Measurements from ENCODE around the gene RAB40A.
"Not testable (repeated sequence)": the region's sequence is repeated elsewhere in the genome, so short reads cannot be mapped to it uniquely, and the experiment has no call there.

RAB40A gene

DNA sequence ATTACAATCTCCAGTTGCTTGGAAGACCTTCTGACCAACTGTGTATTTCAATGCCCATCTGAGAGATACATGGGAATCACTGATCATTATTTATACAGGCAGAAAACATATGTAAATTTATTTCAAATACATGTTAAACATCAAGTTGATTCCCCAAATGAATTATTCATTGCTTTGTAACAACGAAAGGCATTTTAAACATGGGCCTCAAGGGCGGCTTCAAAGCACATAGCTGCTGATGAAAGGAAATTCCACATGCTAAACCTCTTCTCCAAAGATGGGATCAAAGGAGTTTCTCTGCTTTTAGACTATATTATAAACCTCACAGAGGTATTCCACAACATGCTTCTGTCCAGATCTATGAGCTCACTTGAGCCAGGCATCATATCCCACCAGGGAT, 4.3 kb upstream of the RAB40A start:
- no peak for DNase-seq (ENCODE audit: low read depth in 2 of 2)

DNA sequence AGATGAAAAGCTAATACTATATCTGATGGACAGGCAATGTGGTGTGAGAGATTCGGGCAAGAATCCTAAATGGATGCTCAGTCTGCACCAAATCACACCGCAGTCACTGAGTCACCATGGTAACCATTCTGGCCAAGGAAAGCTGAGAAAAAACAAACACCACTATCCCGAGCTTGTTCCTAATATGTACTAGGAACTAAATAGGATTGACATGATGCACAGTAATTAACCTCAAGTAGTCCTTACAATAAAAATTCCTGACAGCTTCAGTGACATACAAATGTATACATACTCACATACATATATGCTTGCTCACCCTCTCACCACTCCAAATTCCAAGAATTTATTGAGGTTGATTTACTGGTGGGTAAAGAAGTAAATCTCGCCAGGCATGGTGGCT, 1.1 kb upstream of the RAB40A start:
- no peak for DNase-seq (ENCODE audit: low read depth in 2 of 2)

- DNase-seq (ENCODE audit: low read depth in 2 of 2): no peak
Observed at GRCh38 chrX:103518571-103518970, 718 bp downstream of the RAB40A start.

GRCh38 chrX:103517246-103517645, 2.0 kb downstream of the RAB40A start:
- no peak for DNase-seq (ENCODE audit: low read depth in 2 of 2)

- DNase-seq (ENCODE audit: low read depth in 2 of 2): no peak
Observed at GRCh38 chrX:103513476-103514108, 5.7 kb downstream of the RAB40A start.

- DNase-seq (ENCODE audit: low read depth in 2 of 2): no peak
Observed at GRCh38 chrX:103513067-103513466, 6.2 kb downstream of the RAB40A start.

- no peak for DNase-seq (ENCODE audit: low read depth in 2 of 2)
Observed at GRCh38 chrX:103510031-103510430, 9.3 kb downstream of the RAB40A start.

DNA sequence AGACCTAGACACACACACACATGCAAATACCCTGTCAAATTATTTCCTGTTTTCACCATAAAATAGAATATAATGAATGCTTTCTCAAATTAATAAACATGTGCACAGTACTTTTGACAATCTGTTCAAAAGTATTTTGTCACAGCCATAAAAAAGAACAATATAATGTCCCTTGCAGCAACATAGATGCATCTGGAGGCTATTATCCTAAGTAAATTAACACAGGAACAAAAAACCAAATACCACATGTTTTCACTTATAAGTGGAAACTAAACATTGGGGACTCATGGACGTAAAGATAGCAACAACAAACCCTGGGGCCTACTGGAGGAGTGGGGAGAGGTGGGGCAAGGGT, 15.5 kb downstream of the RAB40A start:
- no peak for DNase-seq (ENCODE audit: low read depth in 2 of 2)

- no peak for DNase-seq (ENCODE audit: low read depth in 2 of 2)
Observed at GRCh38 chrX:103503163-103503852, 16.0 kb downstream of the RAB40A start.

DNA sequence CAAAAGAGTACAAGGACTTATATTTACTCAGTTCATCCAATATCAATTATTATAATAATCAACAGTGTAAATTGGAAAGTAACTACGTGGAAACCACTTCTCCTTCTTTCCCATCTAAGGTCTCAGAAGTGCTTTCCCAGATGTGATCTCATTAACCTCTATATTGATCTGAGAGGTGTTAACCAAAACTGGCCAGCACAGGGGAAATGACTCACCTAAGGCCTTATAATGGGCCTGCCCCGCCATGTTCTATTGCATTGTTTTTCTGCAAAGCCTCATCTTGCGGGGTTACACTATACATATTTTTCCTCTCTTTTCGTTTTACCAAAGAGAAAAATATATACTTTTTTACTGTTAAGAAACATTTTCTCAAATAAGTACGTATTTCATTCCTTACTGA, 20.5 kb downstream of the RAB40A start:
- no peak for DNase-seq (ENCODE audit: low read depth in 2 of 2)

DNA sequence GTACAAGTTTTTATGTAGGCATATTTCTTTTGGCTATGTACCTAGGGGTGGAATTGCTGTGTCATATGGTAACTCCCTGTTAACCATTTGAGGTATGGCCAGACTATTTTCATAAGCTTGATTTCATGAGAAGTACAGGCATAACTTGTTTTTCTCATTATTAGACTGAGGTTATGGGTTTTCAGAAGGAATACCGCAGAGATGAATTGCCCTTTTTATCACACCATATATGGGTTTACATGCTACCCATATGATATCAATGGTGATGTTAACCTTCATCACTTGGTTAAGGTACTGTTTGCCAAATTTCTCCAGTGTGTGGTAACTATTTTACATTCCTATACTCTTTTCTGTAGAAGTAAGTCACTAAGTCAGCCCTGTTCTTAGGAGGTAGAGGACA, 23.5 kb downstream of the RAB40A start:
- no peak for DNase-seq (ENCODE audit: low read depth in 2 of 2)

GRCh38 chrX:103493578-103493977, 25.7 kb downstream of the RAB40A start:
- not testable (repeated sequence) for DNase-seq (ENCODE audit: low read depth in 2 of 2)

- peak; percentile 2 to 22 for DNase-seq (ENCODE audit: low read depth in 2 of 2)
Observed at GRCh38 chrX:103489733-103490132, 29.6 kb downstream of the RAB40A start.

GRCh38 chrX:103488794-103489193, 30.5 kb downstream of the RAB40A start:
- no peak for DNase-seq (ENCODE audit: low read depth in 2 of 2)

GRCh38 chrX:103488332-103488731, 31.0 kb downstream of the RAB40A start:
- DNase-seq (ENCODE audit: low read depth in 2 of 2): no peak

GRCh38 chrX:103483720-103484119, 35.6 kb downstream of the RAB40A start:
- DNase-seq (ENCODE audit: low read depth in 2 of 2): no peak

DNA sequence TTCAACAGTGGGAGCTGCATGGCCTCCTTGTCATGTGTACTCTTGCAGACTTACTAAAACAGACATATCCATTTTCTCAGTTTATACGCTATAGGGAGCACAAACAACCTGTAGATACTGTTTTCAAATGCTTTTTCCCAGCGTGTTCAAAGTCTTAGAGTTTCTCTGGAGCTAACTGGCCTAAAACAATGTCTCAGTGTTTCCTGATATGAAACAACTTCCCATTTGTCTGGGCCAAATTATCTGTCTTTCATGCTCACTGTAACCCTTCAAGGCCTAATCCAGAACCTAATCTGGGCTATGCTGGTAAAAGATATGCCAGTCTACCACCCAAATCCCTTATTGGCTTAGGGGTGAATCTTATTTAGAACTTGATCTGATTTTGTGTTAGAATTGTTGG, 38.8 kb downstream of the RAB40A start:
- no peak for DNase-seq (ENCODE audit: low read depth in 2 of 2)

GRCh38 chrX:103477496-103477895, 41.8 kb downstream of the RAB40A start:
- no peak for DNase-seq (ENCODE audit: low read depth in 2 of 2)

DNA sequence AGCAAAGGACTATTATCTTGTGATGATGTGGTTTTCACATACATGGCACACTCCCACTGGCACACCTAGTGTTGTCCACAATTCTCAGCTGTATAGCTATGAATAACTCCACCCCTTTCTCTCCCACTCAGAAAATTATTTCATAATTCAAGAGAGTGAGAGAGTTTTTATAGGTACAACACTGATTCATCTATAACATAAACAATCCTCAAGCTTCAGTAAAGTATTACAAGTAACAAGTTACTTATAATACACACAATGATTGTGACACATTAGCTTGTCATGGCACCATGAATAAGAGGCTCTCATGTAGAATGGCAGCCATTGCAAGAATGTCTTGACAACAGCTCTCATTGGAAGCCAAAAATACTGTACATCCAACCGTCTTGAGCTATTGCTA, 43.9 kb downstream of the RAB40A start:
- DNase-seq (ENCODE audit: low read depth in 2 of 2): no peak

DNA sequence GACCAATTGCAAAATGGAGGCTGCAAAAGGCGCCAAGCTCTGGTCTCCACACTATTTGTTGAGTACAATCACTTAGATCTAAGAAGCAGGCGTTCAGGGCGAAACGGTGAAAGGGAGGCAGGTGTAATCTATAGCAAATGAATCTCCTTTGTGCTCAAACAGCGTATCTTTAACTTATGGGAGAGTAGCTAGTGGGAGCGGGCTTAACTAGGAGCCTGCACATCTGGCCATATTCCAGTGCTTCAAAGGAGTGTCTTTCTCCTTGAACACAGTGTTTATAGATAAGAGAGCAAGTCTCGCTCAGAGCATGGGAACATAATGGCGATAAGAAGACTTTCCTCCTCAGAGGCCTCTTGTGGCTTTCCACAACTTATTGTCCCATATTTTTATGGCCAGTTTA, 49.3 kb downstream of the RAB40A start:
- not testable (repeated sequence) for DNase-seq (ENCODE audit: low read depth in 2 of 2)

GRCh38 chrX:103467887-103468286, 51.4 kb downstream of the RAB40A start:
- no peak for DNase-seq (ENCODE audit: low read depth in 2 of 2)

- no peak for DNase-seq (ENCODE audit: low read depth in 2 of 2)
Observed at GRCh38 chrX:103467156-103467555, 52.1 kb downstream of the RAB40A start.

GRCh38 chrX:103464774-103465117, 54.5 kb downstream of the RAB40A start:
- DNase-seq (ENCODE audit: low read depth in 2 of 2): peak; percentile 43 to 75
